NCI-H1417 treated with DMSO at 0.1 percent for 48 hours (cell line): ENCODE results near the gene BBS1.

Experiments used
- DNase-seq: peaks from one replicate; lab custom pipeline; 2025; lab: John Stamatoyannopoulos, UW

The BBS1 gene

GRCh38 chr11:66477263-66478201 is 32.9 kb upstream of the BBS1 start:
- no peak for DNase-seq

- DNase-seq = no peak
Observed at GRCh38 chr11:66478729-66479393, 31.6 kb upstream of the BBS1 start.

GRCh38 chr11:66479394-66480116 is 30.9 kb upstream of the BBS1 start:
- no peak for DNase-seq

- DNase-seq = peak; percentile 87
Observed at GRCh38 chr11:66480117-66480938, 30.1 kb upstream of the BBS1 start, which contains the start of gene DPP3. DPP3 (plus strand) TSS chr11:66480434; CDS start chr11:66482201, 1,767 bp downstream.

GRCh38 chr11:66484806-66485380 is 25.5 kb upstream of the BBS1 start:
- no peak for DNase-seq

- DNase-seq = no peak
Observed at GRCh38 chr11:66488957-66489356, 21.5 kb upstream of the BBS1 start.

- DNase-seq = peak; percentile 72
Observed at GRCh38 chr11:66489636-66490035, 20.8 kb upstream of the BBS1 start.

- DNase-seq = no peak
Observed at GRCh38 chr11:66491315-66491935, 19.0 kb upstream of the BBS1 start.

GRCh38 chr11:66492161-66492865 is 18.1 kb upstream of the BBS1 start:
- DNase-seq = no peak

- no peak for DNase-seq
Observed at GRCh38 chr11:66493130-66493529, 17.3 kb upstream of the BBS1 start.

- DNase-seq = no peak
Observed at GRCh38 chr11:66494458-66494857, 16.0 kb upstream of the BBS1 start.

- no peak for DNase-seq
Observed at GRCh38 chr11:66494935-66495334, 15.5 kb upstream of the BBS1 start.

- DNase-seq = no peak
Observed at GRCh38 chr11:66495401-66495854, 15.0 kb upstream of the BBS1 start.

- no peak for DNase-seq
Observed at GRCh38 chr11:66497206-66497605, 13.2 kb upstream of the BBS1 start.

GRCh38 chr11:66498506-66498905 is 11.9 kb upstream of the BBS1 start:
- DNase-seq = no peak

GRCh38 chr11:66505276-66505816 is 5.1 kb upstream of the BBS1 start:
- no peak for DNase-seq

- no peak for DNase-seq
Observed at GRCh38 chr11:66509131-66509561, 1.3 kb upstream of the BBS1 start.

- DNase-seq = no peak
Observed at GRCh38 chr11:66510990-66511339, 530 bp downstream of the BBS1 start.

GRCh38 chr11:66523611-66524010 is 13.2 kb downstream of the BBS1 start:
- DNase-seq = no peak
